Neural progenitor cell (in vitro differentiated cells): ENCODE results near the gene SLC44A1.

Experiments
- CTCF ChIP-seq: fragments of 200-600 bp; sonication (generic); IDR thresholded peaks from 2 replicates; pipeline ENCODE4 v1.5.1; 2017; ENCODE audit warnings: antibody characterized with exemption, mild to moderate bottlenecking
- EZH2 ChIP-seq: fragments of 200-600 bp; sonication (generic); IDR thresholded peaks from 2 replicates; pipeline ENCODE4 v1.6.1; 2017; ENCODE audit warnings: antibody characterized with exemption, mild to moderate bottlenecking, moderate library complexity
- EZH2phosphoT487 ChIP-seq: fragments of 200-600 bp; sonication (generic); IDR thresholded peaks from 2 replicates; pipeline ENCODE4 v1.6.1; 2017; ENCODE audit warnings: antibody characterized with exemption

DNA sequence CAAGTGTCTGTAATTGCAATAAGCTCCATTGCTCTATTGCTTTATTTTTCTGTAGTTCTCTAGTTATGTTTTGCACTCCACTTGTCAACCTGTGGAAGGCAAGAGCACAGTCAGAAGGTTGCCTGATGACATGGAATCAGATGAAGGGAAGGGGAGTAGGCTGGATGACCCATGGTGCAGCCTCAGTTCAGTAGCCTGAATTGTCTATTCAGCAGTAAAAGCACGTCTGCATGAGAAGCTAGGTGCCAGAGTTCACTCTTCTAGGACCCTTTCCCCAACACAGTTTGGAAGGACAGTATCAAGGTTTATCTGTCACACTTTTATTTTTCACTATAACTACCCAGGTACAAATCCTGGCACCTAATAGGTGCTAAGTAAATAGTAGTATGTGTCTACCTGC is 39.3 kb downstream of the SLC44A1 start:
- TF ChIP-seq CTCF (no peak), EZH2 (no peak), EZH2phosphoT487 (no peak)
